Posterior vena cava (tissue), 2 donors: ENCODE results near the gene HSPA1B. TPM values are rescaled to one million over a fixed set of nuclear protein-coding genes. Genes with fewer than 3 reads are reported as not detected.
"Not testable (repeated sequence)": the region's sequence is repeated elsewhere in the genome, so short reads cannot be mapped to it uniquely, and the experiment has no call there.

Experiments
- DNase-seq: peaks from one replicate; pipeline ENCODE4 v3.0.0-alpha.2; 2020; ENCODE audit warnings: low spot score
- intact Hi-C, 2 donors: fragments of 100-400 bp; cut with DNase I; formaldehyde crosslinking; loops; one replicate each; pipeline versions ENCODE4 v1.14.1 to v1.14.2; 2022 to 2023
- total RNA-seq, 2 donors: library from RNA; stranded (reverse); fragmentation: NEBNext Ultra II Directional; extraction: Animal tissue kit (Norgen Biotek cat#: 25700); gene quantifications; one replicate each; pipeline ENCODE4 v1.2.1, GENCODE V29; 2021
- donor health status: DM: yes; HTN: yes; CAD: no.
- donor health status: DM: yes; HTN: yes; CAD: no.

The HSPA1B gene
- total RNA-seq, 2 donors from 2014 or later = 89.8 to 106 TPM

- no peak for DNase-seq
- intact Hi-C loops = loop anchor here (1.0 to 10.0 kb wide), 3 partner anchors 60 to 75 kb away; partner anchors contain the start of genes CLIC1 (in 1 of the 2), DDAH2 (in 1 of the 2), LY6G6C (in 1 of the 2) and MPIG6B (in 1 of the 2)
Observed at GRCh38 chr6:31794866-31795615, 32.5 kb upstream of the HSPA1B start.

- peak; percentile 98 for DNase-seq
- intact Hi-C loops = loop anchor here (10.0 kb wide), 2 partner anchors 61 to 71 kb away; partner anchors contain the start of genes CLIC1 (in 1 of the 2), DDAH2 (in 1 of the 2), LY6G6C (in 1 of the 2) and MPIG6B (in 1 of the 2)
Observed at GRCh38 chr6:31795616-31796298, 31.8 kb upstream of the HSPA1B start, which contains the start of gene VARS1. Gene VARS1, minus strand, starts transcription at chr6:31795752. Its CDS starts 535 bp downstream, at chr6:31795217.

- no peak for DNase-seq
- intact Hi-C loops = loop anchor here (10.0 kb wide), 2 partner anchors 62 to 72 kb away; partner anchors contain the start of genes CLIC1 (in 1 of the 2), DDAH2 (in 1 of the 2), LY6G6C (in 1 of the 2) and MPIG6B (in 1 of the 2)
Observed at GRCh38 chr6:31796993-31797385, 30.5 kb upstream of the HSPA1B start.

- DNase-seq = peak; percentile 54
- intact Hi-C loops = loop anchor here (10.0 kb wide), 2 partner anchors 63 to 73 kb away; partner anchors contain the start of genes CLIC1 (in 1 of the 2), DDAH2 (in 1 of the 2), LY6G6C (in 1 of the 2) and MPIG6B (in 1 of the 2)
Observed at GRCh38 chr6:31797588-31797987, 29.9 kb upstream of the HSPA1B start.

- DNase-seq = no peak
- intact Hi-C loops = loop anchor here (10.0 kb wide), 2 partner anchors 65 to 75 kb away; partner anchors contain the start of genes CLIC1 (in 1 of the 2), DDAH2 (in 1 of the 2), LY6G6C (in 1 of the 2) and MPIG6B (in 1 of the 2)
Observed at GRCh38 chr6:31799781-31800180, 27.8 kb upstream of the HSPA1B start.

GRCh38 chr6:31801031-31801927 is 26.3 kb upstream of the HSPA1B start:
- DNase-seq, intact Hi-C loops: not testable (repeated sequence)

- no peak for DNase-seq
- intact Hi-C loops = no loop called here
Observed at GRCh38 chr6:31805939-31806469, 21.5 kb upstream of the HSPA1B start.

GRCh38 chr6:31806470-31807272 is 20.9 kb upstream of the HSPA1B start, which contains the start of gene LSM2:
Gene LSM2, minus strand, starts transcription at chr6:31806966. Its CDS starts 209 bp downstream, at chr6:31806757.
- peak; percentile 99 for DNase-seq
- intact Hi-C loops = no loop called here

- DNase-seq, intact Hi-C loops: not testable (repeated sequence)
Observed at GRCh38 chr6:31808599-31808998, 18.9 kb upstream of the HSPA1B start.

- intact Hi-C loops = no loop called here
- DNase-seq = no peak
Observed at GRCh38 chr6:31811645-31812044, 15.9 kb upstream of the HSPA1B start.

GRCh38 chr6:31813465-31813849 is 14.1 kb upstream of the HSPA1B start:
- intact Hi-C loops = no loop called here
- no peak for DNase-seq

GRCh38 chr6:31814677-31815024 is 12.9 kb upstream of the HSPA1B start:
- DNase-seq = peak; percentile 98
- intact Hi-C loops = no loop called here

- DNase-seq = peak; percentile 97
- intact Hi-C loops = no loop called here
Observed at GRCh38 chr6:31815025-31815838, 12.3 kb upstream of the HSPA1B start, which contains the start of the genes HSPA1A and HSPA1L. Gene HSPA1A, plus strand, starts transcription at chr6:31815543. Its CDS starts 214 bp downstream, at chr6:31815757. Gene HSPA1L, minus strand, starts transcription at chr6:31815283. Its CDS starts 3,311 bp downstream, at chr6:31811972.

GRCh38 chr6:31817133-31817928 is 10.2 kb upstream of the HSPA1B start:
- intact Hi-C loops, DNase-seq: not testable (repeated sequence)

GRCh38 chr6:31817929-31818511 is 9.5 kb upstream of the HSPA1B start:
- DNase-seq = not testable (repeated sequence)

More at GRCh38 chr6:31817929-31818511, 9.5 kb upstream of the HSPA1B start:
- intact Hi-C loops = not testable (repeated sequence)
